Caco-2 (cell line): ENCODE data around the gene RINL. TPM values are rescaled to one million over a fixed set of nuclear protein-coding genes. Genes with fewer than 3 reads are reported as not detected.

Experiments
- BruUV-seq: library from RNA; stranded (reverse); fragments of 400-500 nt; replicated peaks from 2 replicates; lab custom pipeline; 2021; lab: Mats Ljungman, UMichigan
- CTCF ChIA-PET: fragments of 300-600 bp; sonication (Branson Sonifier 250); formaldehyde crosslinking; loops from one replicate; lab custom pipeline; 2022; ENCODE audit warnings: antibody characterized with exemption; lab: Charles Lee
- POLR2A ChIA-PET: fragments of 300-600 bp; sonication (Branson Sonifier 250); formaldehyde crosslinking; loops from one replicate; lab custom pipeline; 2022; ENCODE audit warnings: antibody characterized with exemption; lab: Charles Lee
- DNase-seq, 2 experiments: peaks; one replicate each; pipeline versions ENCODE4 v3.0.0 to v3.0.0-alpha.2; 2020 to 2022
- H3K27me3 ChIP-seq: replicated peaks from 2 replicates; pipeline ENCODE4 v1.6.0; 2011; ENCODE audit warnings: low read length; ENCODE audit not compliant: control insufficient read depth, insufficient read depth
- H3K36me3 ChIP-seq: 2 replicates; pipeline ENCODE4 v1.5.1; 2011; ENCODE audit warnings: low read length; ENCODE audit not compliant: control insufficient read depth, insufficient read depth
- H3K4me1 ChIP-seq: fragments of 250-450 bp; sonication (Bioruptor Pico); 2 replicates; pipeline ENCODE4 v1.5.1; 2020; ENCODE audit warnings: mild to moderate bottlenecking
- H3K4me3 ChIP-seq: 2 replicates; pipeline ENCODE4 v1.5.1; 2011; ENCODE audit warnings: low read depth, mild to moderate bottlenecking, control low read depth, low read length
- H3K9me3 ChIP-seq: fragments of 250-450 bp; sonication (Bioruptor Pico); 2 replicates; pipeline ENCODE4 v1.5.1; 2020; ENCODE audit warnings: mild to moderate bottlenecking, moderate library complexity
- H3K27ac Mint-ChIP-seq: one replicate; pipeline ENCODE4 v1.8.0; 2022; ENCODE audit warnings: mixed read lengths; ENCODE audit not compliant: unreplicated experiment
- H3K27me3 Mint-ChIP-seq: one replicate; pipeline ENCODE4 v1.8.0; 2022; ENCODE audit warnings: mixed read lengths; ENCODE audit not compliant: insufficient read depth, unreplicated experiment
- H3K36me3 Mint-ChIP-seq: one replicate; pipeline ENCODE4 v1.8.0; 2022; ENCODE audit warnings: mild to moderate bottlenecking, mixed read lengths; ENCODE audit not compliant: insufficient read depth, unreplicated experiment
- H3K4me1 Mint-ChIP-seq: one replicate; pipeline ENCODE4 v1.8.0; 2022; ENCODE audit warnings: low read depth, mixed read lengths; ENCODE audit not compliant: unreplicated experiment
- H3K4me3 Mint-ChIP-seq: one replicate; pipeline ENCODE4 v1.8.0; 2022; ENCODE audit warnings: mild to moderate bottlenecking, moderate library complexity, mixed read lengths; ENCODE audit not compliant: unreplicated experiment
- H3K9me3 Mint-ChIP-seq: one replicate; pipeline ENCODE4 v1.8.0; 2022; ENCODE audit warnings: mixed read lengths; ENCODE audit not compliant: unreplicated experiment
- intact Hi-C: fragments of 100-400 bp; cut with micrococcal nuclease; formaldehyde crosslinking; loops from one replicate; pipeline ENCODE4 v1.10.0; 2022; ENCODE audit not compliant: unreplicated experiment
- total RNA-seq: library from RNA; stranded (reverse); gene quantifications from 2 replicates; pipeline ENCODE4 v1.2.3, GENCODE V29; 2022
- TF ChIP-seq, protein P1 (sequence below), 2 experiments: fragments of 200-600 bp in 1 of 2; IDR thresholded peaks; 1 replicate in 1 of 2; 2 replicates in 1 of 2; pipeline versions ENCODE4 v1.5.1 to v1.8.0; 2011 to 2022; ENCODE audit warnings: antibody characterized with exemption in 1 of 2, control low read depth in 1 of 2, inconsistent platforms in 1 of 2, low read depth in 1 of 2, low read length in 1 of 2, mild to moderate bottlenecking in 1 of 2, moderate library complexity in 1 of 2; ENCODE audit not compliant: insufficient read depth in 1 of 2, severe bottlenecking in 1 of 2, unreplicated experiment in 1 of 2

Gene RINL
- total RNA-seq, 1 experiment from 2014 or later, result 1.9 TPM

DNA sequence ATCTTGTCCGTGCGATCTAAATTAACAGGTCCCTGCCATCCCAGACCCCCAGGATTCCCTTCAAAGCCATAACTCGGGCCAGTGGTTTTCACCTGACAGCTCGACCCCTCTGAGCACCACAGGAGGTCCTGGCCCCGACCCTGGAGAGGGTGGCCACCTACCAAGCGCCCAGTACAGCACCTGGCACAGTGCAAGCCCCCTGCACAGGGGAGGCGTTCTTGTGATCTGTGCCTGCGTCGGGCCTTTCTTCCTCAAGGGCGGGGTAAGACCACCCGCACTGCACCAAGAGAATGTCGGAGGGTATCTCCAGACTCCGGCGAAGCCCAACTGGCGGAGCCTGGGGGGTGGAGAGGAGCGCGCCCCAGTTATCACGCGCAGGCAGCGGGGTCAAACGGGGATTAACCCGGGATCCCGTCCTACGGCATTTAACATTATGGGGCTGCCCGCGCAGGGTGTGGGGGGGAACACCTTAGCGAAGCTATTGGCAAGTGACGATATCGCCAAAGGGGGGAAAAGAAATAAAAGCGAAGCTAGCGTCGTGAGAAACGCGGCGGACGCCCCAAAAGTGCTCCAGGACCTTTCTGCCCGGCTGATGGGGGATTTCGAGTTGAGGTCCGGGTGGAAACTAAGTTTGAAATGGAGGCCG is 27.0 kb downstream of the RINL start:
- CTCF ChIA-PET, result interaction anchor here (0.9 to 2.9 kb wide), 4 partner anchors 36 to 81 kb away, joined by 3 to 12 read pairs (median 4); partner anchors contain the start of genes MRPS12 and SARS2
- Mint-ChIP-seq H3K9me3 (no peaks in the 10 kb centered on the region), H3K4me3 (peak overlapping the region; percentile 98), H3K27me3 (no peaks in the 10 kb centered on the region), H3K36me3 (peaks cover 65% of the 10 kb centered on the region), H3K27ac (peak overlapping the region; percentile 99), H3K4me1 (peaks cover 10% of the 10 kb centered on the region)
- POLR2A ChIA-PET, result interaction anchor here (0.6 to 2.5 kb wide), 5 partner anchors 19 to 79 kb away, joined by 3 to 22 read pairs (median 8); partner anchors contain the start of genes ECH1, MRPS12, NFKBIB and SARS2
- intact Hi-C loops, result loop anchor here (1.0 kb wide), 3 partner anchors 36 to 79 kb away; partner anchors contain the start of genes MRPS12, NFKBIB, SARS2 and SIRT2
- TF ChIP-seq, protein P1, sequence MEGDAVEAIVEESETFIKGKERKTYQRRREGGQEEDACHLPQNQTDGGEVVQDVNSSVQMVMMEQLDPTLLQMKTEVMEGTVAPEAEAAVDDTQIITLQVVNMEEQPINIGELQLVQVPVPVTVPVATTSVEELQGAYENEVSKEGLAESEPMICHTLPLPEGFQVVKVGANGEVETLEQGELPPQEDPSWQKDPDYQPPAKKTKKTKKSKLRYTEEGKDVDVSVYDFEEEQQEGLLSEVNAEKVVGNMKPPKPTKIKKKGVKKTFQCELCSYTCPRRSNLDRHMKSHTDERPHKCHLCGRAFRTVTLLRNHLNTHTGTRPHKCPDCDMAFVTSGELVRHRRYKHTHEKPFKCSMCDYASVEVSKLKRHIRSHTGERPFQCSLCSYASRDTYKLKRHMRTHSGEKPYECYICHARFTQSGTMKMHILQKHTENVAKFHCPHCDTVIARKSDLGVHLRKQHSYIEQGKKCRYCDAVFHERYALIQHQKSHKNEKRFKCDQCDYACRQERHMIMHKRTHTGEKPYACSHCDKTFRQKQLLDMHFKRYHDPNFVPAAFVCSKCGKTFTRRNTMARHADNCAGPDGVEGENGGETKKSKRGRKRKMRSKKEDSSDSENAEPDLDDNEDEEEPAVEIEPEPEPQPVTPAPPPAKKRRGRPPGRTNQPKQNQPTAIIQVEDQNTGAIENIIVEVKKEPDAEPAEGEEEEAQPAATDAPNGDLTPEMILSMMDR (IDR thresholded peaks at IDR 0.05; ENCODE audit: insufficient read depth in 1 of 2, low read depth in 1 of 2, low read length in 1 of 2, severe bottlenecking in 1 of 2, unreplicated experiment in 1 of 2), result no peak
- Histone ChIP-seq H3K4me1 (peaks cover 10% of the 10 kb centered on the region; the same call in 1 of the 2 replicates), H3K36me3 (peaks cover 9% of the 10 kb centered on the region), H3K4me3 (peak overlapping the region; percentile 66), H3K9me3 (no peaks in the 10 kb centered on the region), H3K27me3 (no peaks in the 10 kb centered on the region)
- BruUV-seq, result TSS peak; percentile 88
- DNase-seq, result peak in 1 of 2 experiments; percentile 66

DNA sequence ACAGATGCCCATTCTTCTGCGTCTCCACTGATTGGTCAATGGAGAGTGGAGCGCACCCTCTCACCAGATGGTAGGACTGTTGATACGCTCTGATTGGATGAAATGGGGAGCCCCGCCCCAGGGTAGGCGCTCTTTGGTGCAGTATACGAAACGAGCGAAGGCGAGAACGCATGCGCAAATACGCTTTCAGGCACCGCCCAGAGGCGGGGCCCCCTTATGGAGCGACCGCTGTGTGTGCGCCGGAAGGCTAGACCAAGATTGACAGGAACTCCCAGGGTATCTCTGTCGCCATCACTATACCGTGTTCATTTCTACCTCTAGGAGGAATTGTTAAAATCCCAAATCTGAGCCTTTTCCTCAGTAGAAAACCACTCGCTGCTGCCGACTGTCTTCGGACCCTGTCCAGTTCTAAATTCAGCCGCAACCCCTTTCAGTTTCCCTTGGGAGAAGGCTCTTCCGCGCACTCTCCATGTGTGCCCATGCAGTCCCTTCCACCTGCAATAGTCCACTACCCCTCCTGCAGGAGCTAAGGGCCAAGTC is 27.6 kb downstream of the RINL start:
- TF ChIP-seq, protein P1 (IDR thresholded peaks at IDR 0.05; ENCODE audit: insufficient read depth in 1 of 2, low read depth in 1 of 2, low read length in 1 of 2, severe bottlenecking in 1 of 2, unreplicated experiment in 1 of 2), result no peak
- H3K36me3 Mint-ChIP-seq, result peaks cover 71% of the 10 kb centered on the region
- ChIA-PET POLR2A (interaction anchor here (1.1 to 2.5 kb wide), 4 partner anchors 13 to 50 kb away, joined by 3 to 22 read pairs (median 12); partner anchors contain the start of genes ECH1, NFKBIB and SIRT2), CTCF (interaction anchor here (2.9 kb wide), 1 partner anchor 80 kb away, joined by 12 read pairs; the partner anchor contains the start of genes MRPS12 and SARS2)
- Histone ChIP-seq H3K4me3 (peak overlapping the region; percentile 66), H3K27me3 (no peaks in the 10 kb centered on the region), H3K4me1 (peaks cover 10% of the 10 kb centered on the region; the same call in 1 of the 2 replicates), H3K9me3 (no peaks in the 10 kb centered on the region), H3K36me3 (peaks cover 13% of the 10 kb centered on the region)
- peak in 1 of 2 experiments; percentile 99 for DNase-seq
- BruUV-seq, result no TSS peak
- peaks cover 12% of the 10 kb centered on the region for H3K4me1 Mint-ChIP-seq
- peak overlapping the region; percentile 99 for H3K27ac Mint-ChIP-seq
- no peaks in the 10 kb centered on the region for H3K9me3 Mint-ChIP-seq
- intact Hi-C loops, result loop anchor here (1.0 kb wide), 3 partner anchors 37 to 80 kb away; partner anchors contain the start of genes MRPS12, NFKBIB, SARS2 and SIRT2
- H3K27me3 Mint-ChIP-seq, result no peaks in the 10 kb centered on the region
- H3K4me3 Mint-ChIP-seq, result peak overlapping the region; percentile 98
